GM12878 (cell line): ENCODE results near the gene SGO1. TPM values are rescaled to one million over a fixed set of nuclear protein-coding genes. Genes with fewer than 3 reads are reported as not detected.

ENCODE experiments used
- ATAC-seq: fragments of 200-7000 bp; cut with Tn5 transposase; 3 replicates; pipeline ENCODE4 v1.9.1; 2020; ENCODE audit warnings: mild to moderate bottlenecking, moderate library complexity
- BruUV-seq: library from RNA; stranded (reverse); fragments of 400-500 nt; replicated peaks from 2 replicates; lab custom pipeline; 2021; lab: Mats Ljungman, UMichigan
- CTCF ChIA-PET: fragments of 300-600 bp; sonication (Branson Sonifier 250); formaldehyde crosslinking; extraction: SDS; loops from one replicate; lab custom pipeline; 2021; ENCODE audit warnings: inconsistent platforms; lab: Yijun Ruan, JAX
- POLR2A ChIA-PET: fragments of 350-600 bp; formaldehyde crosslinking; extraction: SDS; loops from one replicate; lab custom pipeline; 2021; ENCODE audit warnings: inconsistent platforms; lab: Charles Lee
- RAD21 ChIA-PET: fragments of 300-600 bp; sonication (Branson Sonifier 250); formaldehyde crosslinking; loops from one replicate; lab custom pipeline; 2023; ENCODE audit warnings: antibody characterized with exemption; ENCODE audit not compliant: unreplicated experiment; lab: Charles Lee
- SMC1A ChIA-PET: fragments of 300-600 bp; sonication (Branson Sonifier 250); formaldehyde crosslinking; loops from one replicate; lab custom pipeline; 2023; ENCODE audit not compliant: unreplicated experiment, uncharacterized antibody; lab: Charles Lee
- DNase-seq: peaks from one replicate; pipeline ENCODE4 v3.0.0-alpha.2; 2011; ENCODE audit warnings: low read depth, low spot score
- FAIRE-seq: peaks from 3 replicates; lab custom pipeline; 2011; peaks lifted over from hg19 to GRCh38; lab: Jason Lieb, UNC
- H2AFZ ChIP-seq: 2 replicates; pipeline ENCODE4 v1.6.0; 2011; ENCODE audit warnings: low read depth, low read length, control low read depth; ENCODE audit not compliant: control insufficient read depth
- H3K27ac ChIP-seq: 2 replicates; pipeline ENCODE4 v1.5.1; 2011; ENCODE audit warnings: control low read depth; ENCODE audit not compliant: control insufficient read depth, insufficient read depth
- H3K27me3 ChIP-seq, 2 experiments: replicated peaks in 1 of 2; 2 replicates each; pipeline versions ENCODE4 v1.6.0 to v1.6.1; 2011; ENCODE audit warnings: low read length in 1 of 2; ENCODE audit not compliant: control insufficient read depth in 2 of 2, insufficient read depth in 2 of 2
- H3K36me3 ChIP-seq, 2 experiments: 2 replicates each; pipeline ENCODE4 v1.5.1; 2011; ENCODE audit warnings: low read length in 1 of 2; ENCODE audit not compliant: control insufficient read depth in 2 of 2, insufficient read depth in 2 of 2
- H3K4me1 ChIP-seq: 2 replicates; pipeline ENCODE4 v1.6.1; 2011; ENCODE audit warnings: mild to moderate bottlenecking, low read length, moderate library complexity, mixed read lengths; ENCODE audit not compliant: control insufficient read depth, insufficient read depth
- H3K4me2 ChIP-seq: 2 replicates; pipeline ENCODE4 v1.6.0; 2011; ENCODE audit warnings: control low read depth; ENCODE audit not compliant: control insufficient read depth, insufficient read depth
- H3K4me3 ChIP-seq: fragments of 200-600 bp; sonication (generic); 2 replicates; pipeline ENCODE4 v1.5.1; 2016
- H3K79me2 ChIP-seq: 2 replicates; pipeline ENCODE4 v1.6.0; 2011; ENCODE audit warnings: low read length; ENCODE audit not compliant: control insufficient read depth, insufficient read depth
- H3K9ac ChIP-seq: 2 replicates; pipeline ENCODE4 v1.8.0; 2011; ENCODE audit warnings: low read length, control low read depth, mixed read lengths; ENCODE audit not compliant: control insufficient read depth, insufficient read depth
- H3K9me3 ChIP-seq: replicated peaks from 3 replicates; pipeline ENCODE4 v1.5.1; 2011; ENCODE audit warnings: mild to moderate bottlenecking, low read length; ENCODE audit not compliant: control insufficient read depth, insufficient read depth
- H4K20me1 ChIP-seq: 2 replicates; pipeline ENCODE4 v1.6.0; 2011; ENCODE audit not compliant: control insufficient read depth, insufficient read depth
- ATF2 ChIP-seq: IDR thresholded peaks from 2 replicates; pipeline ENCODE4 v1.6.1; 2012; ENCODE audit warnings: low read length, inconsistent platforms
- NFYB ChIP-seq: IDR thresholded peaks from 2 replicates; pipeline ENCODE4 v1.6.1; 2011; ENCODE audit warnings: low read depth, mild to moderate bottlenecking, low read length, improper control_type of control experiment, moderate library complexity; ENCODE audit not compliant: insufficient read depth
- NR2C1 ChIP-seq: fragments of 450-650 bp; IDR thresholded peaks from 2 replicates; pipeline ENCODE4 v1.6.1; 2017; ENCODE audit warnings: antibody characterized with exemption, mild to moderate bottlenecking, moderate library complexity
- NR2C2 ChIP-seq: IDR thresholded peaks from 2 replicates; pipeline ENCODE4 v1.6.1; 2011; ENCODE audit warnings: borderline replicate concordance, low read depth; ENCODE audit not compliant: control insufficient read depth, insufficient read length
- SIX5 ChIP-seq: IDR thresholded peaks from 2 replicates; pipeline ENCODE4 v1.6.1; 2011; ENCODE audit warnings: mild to moderate bottlenecking, low read depth, low read length, moderate library complexity; ENCODE audit not compliant: severe bottlenecking
- SP1 ChIP-seq: IDR thresholded peaks from one replicate; pipeline ENCODE4 v1.6.1; 2011; ENCODE audit warnings: low read depth, low read length
- ZBED1 ChIP-seq: IDR thresholded peaks from 2 replicates; pipeline ENCODE4 v1.6.1; 2016; ENCODE audit warnings: borderline replicate concordance
- ZBTB33 ChIP-seq: fragments of 450-650 bp; IDR thresholded peaks from 2 replicates; pipeline ENCODE4 v1.6.1; 2017; ENCODE audit warnings: mild to moderate bottlenecking
- ZNF274 ChIP-seq: IDR thresholded peaks from one replicate; pipeline ENCODE4 v1.8.0; 2011; ENCODE audit not compliant: insufficient read length, insufficient read depth
- WGBS: methylation state at CpG from one replicate; pipeline ENCODE4 v1.1.6; 2016; ENCODE audit warnings: low lambda C conversion rate; ENCODE audit not compliant: insufficient replicate concordance, insufficient coverage; ENCODE audit errors: missing lambda C conversion rate; 5-methylcytosine and 5-hydroxymethylcytosine counted together
- in situ Hi-C: fragments of 300-500 bp; cut with MboI; formaldehyde crosslinking; loops from 9 replicates; pipeline ENCODE4 v1.14.3; 2018; ENCODE audit warnings: mixed read lengths
- intact Hi-C: fragments of 100-400 bp; cut with micrococcal nuclease; formaldehyde crosslinking; loops from one replicate; pipeline ENCODE4 v1.14.2; 2022; ENCODE audit not compliant: unreplicated experiment
- polyA plus RNA-seq, 11 experiments: library from polyadenylated mRNA; depleted of rRNA in 4 of 11; unstranded in 6 of 11; stranded (reverse) in 5 of 11; fragments of >200 nt; fragmentation: Nextera tagmentation in 4 of 11; fragmentation: Illumina TruSeq in 1 of 11; extraction: Ambion mirVana in 4 of 11; extraction: Trizol in 1 of 11; gene quantifications; 1 replicate in 1 of 11; 2 replicates in 10 of 11; pipeline versions ENCODE4 v1.2.1 to v1.2.3, GENCODE V29; 2011 to 2016; ENCODE audit warnings: inconsistent platforms in 2 of 11, missing spikeins in 2 of 11, low read depth in 1 of 11
- total RNA-seq, 4 experiments: library from RNA; depleted of rRNA in 3 of 4; stranded (reverse); fragments of >200 nt in 3 of 4; fragmentation: Illumina TruSeq in 1 of 4; extraction: Trizol in 1 of 4; gene quantifications; 2 replicates each; pipeline versions ENCODE4 v1.2.1 to v1.2.3, GENCODE V29; 2013 to 2021

SGO1 gene
- total and polyA plus RNA-seq, 10 of the 15 experiments (the other 5 are each of a cell fraction or from before 2014, with no cell fraction given), result 10.9 to 46.2 (median 17.6) TPM

GRCh38 chr3:20148466-20148865 is 37.5 kb downstream of the SGO1 start:
- RAD21 ChIA-PET, result no interaction called here
- in situ Hi-C loops, result no loop called here
- Histone ChIP-seq H2AFZ (no peak overlapping the region), H3K36me3 (peaks cover 0 to 3% of the 10 kb centered on the region in 2 experiments; a peak in 1 of 4 replicates), H3K9ac (no peak overlapping the region), H3K9me3 (no peaks in the 10 kb centered on the region), H3K79me2 (no peaks in the 10 kb centered on the region), H3K4me1 (no peaks in the 10 kb centered on the region), H3K27ac (no peak overlapping the region), H4K20me1 (no peaks in the 10 kb centered on the region), H3K4me2 (no peak overlapping the region), H3K4me3 (no peak overlapping the region), H3K27me3 (no peaks in the 10 kb centered on the region)
- FAIRE-seq (no peak), ATAC-seq (no peak), DNase-seq (no peak)
- intact Hi-C loops, result no loop called here
- CTCF ChIA-PET, result interaction anchor here (1.4 kb wide), 1 partner anchor 12 kb away, joined by 3 read pairs; no protein-coding TSS in a partner anchor
- POLR2A ChIA-PET, result no interaction called here
- BruUV-seq, result no TSS peak
- 98% methylated on average over 10 of the region's 10 CpGs for WGBS
- SMC1A ChIA-PET, result interaction anchor here (2.5 kb wide), 1 partner anchor 12 kb away, joined by 7 read pairs; no protein-coding TSS in a partner anchor
- TF ChIP-seq ZBTB33, result no peak

- ChIA-PET CTCF (interaction anchor here (0.6 kb wide), 1 partner anchor 1196 kb away, joined by 4 read pairs; no protein-coding TSS in a partner anchor), POLR2A (no interaction called here), RAD21 (no interaction called here)
- Histone ChIP-seq H3K36me3 (peaks cover 0 to 3% of the 10 kb centered on the region in 2 experiments; a peak in 1 of 4 replicates), H3K9me3 (no peaks in the 10 kb centered on the region), H3K4me3 (no peak overlapping the region), H4K20me1 (no peaks in the 10 kb centered on the region)
- DNase-seq (no peak), FAIRE-seq (no peak)
- BruUV-seq, result no TSS peak
- intact Hi-C loops, result no loop called here
- no peak for TF ChIP-seq ZNF274
- TF ChIP-seq NR2C1, result no peak
- TF ChIP-seq SP1, result no peak
- no peak for TF ChIP-seq NR2C2
- no peak for TF ChIP-seq SIX5
- TF ChIP-seq ZBED1, result no peak
- no peak for TF ChIP-seq NFYB
- TF ChIP-seq ATF2, result no peak
- TF ChIP-seq, all 136 proteins: peak for 0
- SMC1A ChIA-PET, result interaction anchor here (2.5 kb wide), 1 partner anchor 11 kb away, joined by 7 read pairs; no protein-coding TSS in a partner anchor
- Histone ChIP-seq H3K4me2 (no peak overlapping the region), H3K9ac (no peak overlapping the region), H3K27ac (no peak overlapping the region), H3K4me1 (no peaks in the 10 kb centered on the region), H3K79me2 (no peaks in the 10 kb centered on the region), H2AFZ (no peak overlapping the region), H3K27me3 (no peaks in the 10 kb centered on the region)
- in situ Hi-C loops, result no loop called here
- ATAC-seq, result no peak
These were observed 38.6 kb downstream of the SGO1 start for GRCh38 chr3:20147361-20147760.
